ENCODE results near the gene LPAR2. TPM values are rescaled to one million over a fixed set of nuclear protein-coding genes. Genes with fewer than 3 reads are reported as not detected.

LPAR2 gene
- polyA plus RNA-seq, 3 donors = 1.9 to 108 (median 2.2) TPM

GRCh38 chr19:19591133-19591825, 36.7 kb downstream of the LPAR2 start:
- H3K9ac ChIP-seq (ENCODE audit: insufficient read depth, low read length, poor library complexity, severe bottlenecking) = peak overlapping the region; percentile 68
- Mint-ChIP-seq H3K36me3 (no peaks in the 10 kb centered on the region), H3K4me1 (peaks cover 24% of the 10 kb centered on the region), H3K4me3 (peak overlapping the region in 1 of 2 donors; percentile 21), H3K9me3 (peaks cover 0 to 7% (median 0%) of the 10 kb centered on the region in 7 donors), H3K27me3 (ENCODE audit: low read depth in 3 of 3) (peaks cover 0 to 5% (median 0%) of the 10 kb centered on the region in 3 donors), H3K27ac (peak overlapping the region; percentile 91 to 96 (median 94))
- no peaks in the 10 kb centered on the region for H3K9me3 ChIP-seq (replicated peaks in 1 of 2; ENCODE audit: control insufficient read depth in 1 of 2, insufficient read depth in 1 of 2, low read length in 2 of 2)
- H3K4me2 ChIP-seq (replicated peaks; ENCODE audit: extremely low read depth, low read length, poor library complexity, severe bottlenecking) = peak overlapping the region; percentile 22
- H3K4me1 ChIP-seq (ENCODE audit: control insufficient read depth in 1 of 2, insufficient read depth in 2 of 2, low read length in 2 of 2) = peaks cover 27 to 29% of the 10 kb centered on the region in 2 donors
- peak overlapping the region; percentile 94 to 97 for H3K27ac ChIP-seq (ENCODE audit: low read depth in 1 of 2, low read length in 2 of 2)
- WGBS (ENCODE audit: insufficient coverage) = 95% methylated on average over 8 of the region's 13 CpGs
- no peaks in the 10 kb centered on the region for H3K79me2 ChIP-seq (ENCODE audit: insufficient read depth, low read length)
- H4K20me1 ChIP-seq (ENCODE audit: insufficient read depth, low read length) = no peaks in the 10 kb centered on the region
- peak; percentile 90 to 98 (median 93) for DNase-seq
- H3K4me3 ChIP-seq (replicated peaks in 1 of 3; ENCODE audit: low read depth in 2 of 3, low read length in 3 of 3) = no peak overlapping the region
- peak overlapping the region; percentile 86 for H2AFZ ChIP-seq (ENCODE audit: insufficient read depth, low read depth, low read length, poor library complexity, severe bottlenecking)
- no peak for TF ChIP-seq CTCF (IDR thresholded peaks at IDR 0.05)
- H3K36me3 ChIP-seq (replicated peaks in 1 of 2; ENCODE audit: control insufficient read depth in 1 of 2, insufficient read depth in 2 of 2, low read length in 2 of 2) = no peaks in the 10 kb centered on the region
- intact Hi-C loops (cut with micrococcal nuclease) = loop anchor here in 1 of 2 donors (2.0 kb wide), 1 partner anchor 28 kb away; the partner anchor contains the start of gene PBX4
- H3K27me3 ChIP-seq (ENCODE audit: control insufficient read depth in 2 of 2, insufficient read depth in 2 of 2, low read length in 2 of 2) = no peaks in the 10 kb centered on the region

GRCh38 chr19:19588546-19588945, 39.5 kb downstream of the LPAR2 start:
- no peak overlapping the region for H3K27ac ChIP-seq (ENCODE audit: low read depth in 1 of 2, low read length in 2 of 2)
- no peaks in the 10 kb centered on the region for H3K9me3 ChIP-seq (replicated peaks in 1 of 2; ENCODE audit: control insufficient read depth in 1 of 2, insufficient read depth in 1 of 2, low read length in 2 of 2)
- peaks cover 13% of the 10 kb centered on the region for H3K4me1 Mint-ChIP-seq
- no peak overlapping the region for H3K9ac ChIP-seq (ENCODE audit: insufficient read depth, low read length, poor library complexity, severe bottlenecking)
- intact Hi-C loops (cut with micrococcal nuclease) = no loop called here
- H3K4me3 Mint-ChIP-seq = no peak overlapping the region
- no peak overlapping the region for H2AFZ ChIP-seq (ENCODE audit: insufficient read depth, low read depth, low read length, poor library complexity, severe bottlenecking)
- H3K27me3 Mint-ChIP-seq (ENCODE audit: low read depth in 3 of 3) = peaks cover 0 to 6% (median 0%) of the 10 kb centered on the region in 3 donors
- H3K79me2 ChIP-seq (ENCODE audit: insufficient read depth, low read length) = no peaks in the 10 kb centered on the region
- no peaks in the 10 kb centered on the region for H3K27me3 ChIP-seq (ENCODE audit: control insufficient read depth in 2 of 2, insufficient read depth in 2 of 2, low read length in 2 of 2)
- WGBS (ENCODE audit: insufficient coverage) = 100% methylated on average over 1 of the region's 2 CpGs
- peaks cover 15% of the 10 kb centered on the region in 2 donors for H3K4me1 ChIP-seq (ENCODE audit: control insufficient read depth in 1 of 2, insufficient read depth in 2 of 2, low read length in 2 of 2)
- peaks cover 0 to 7% (median 0%) of the 10 kb centered on the region in 7 donors for H3K9me3 Mint-ChIP-seq
- no peaks in the 10 kb centered on the region for H4K20me1 ChIP-seq (ENCODE audit: insufficient read depth, low read length)
- TF ChIP-seq CTCF (IDR thresholded peaks at IDR 0.05) = no peak
- H3K36me3 ChIP-seq (replicated peaks in 1 of 2; ENCODE audit: control insufficient read depth in 1 of 2, insufficient read depth in 2 of 2, low read length in 2 of 2) = no peaks in the 10 kb centered on the region
- peak overlapping the region in 2 of 7 donors; percentile 49 to 77 for H3K27ac Mint-ChIP-seq
- H3K36me3 Mint-ChIP-seq = no peaks in the 10 kb centered on the region
- no peak for DNase-seq
- no peak overlapping the region for H3K4me2 ChIP-seq (replicated peaks; ENCODE audit: extremely low read depth, low read length, poor library complexity, severe bottlenecking)
- no peak overlapping the region for H3K4me3 ChIP-seq (replicated peaks in 1 of 3; ENCODE audit: low read depth in 2 of 3, low read length in 3 of 3)
